Testis (tissue), 2 donors: Measurements from ENCODE around the gene DENND4B.

Experiments
- CTCF ChIP-seq, 3 experiments: fragments of 450-650 bp in 2 of 3; fragments of 200-600 bp in 1 of 3; sonication (generic) in 1 of 3; IDR thresholded peaks; one replicate each; pipeline ENCODE4 v1.5.1; 2016 to 2019; ENCODE audit warnings: antibody characterized with exemption in 3 of 3, mild to moderate bottlenecking in 2 of 3, moderate library complexity in 1 of 3
- POLR2A ChIP-seq: fragments of 450-650 bp; IDR thresholded peaks from one replicate; pipeline ENCODE4 v1.6.1; 2017; ENCODE audit warnings: antibody characterized with exemption, mild to moderate bottlenecking, moderate library complexity

- TF ChIP-seq CTCF (IDR thresholded peaks at IDR 0.05): no peak
- TF ChIP-seq POLR2A: no peak
These were observed 14.1 kb downstream of the DENND4B start for GRCh38 chr1:153932156-153933131.
